HG02884 (cell line): ENCODE measurements around the gene FRMPD4.

ENCODE experiments used
- ATAC-seq: cut with Tn5 transposase; IDR thresholded peaks from one replicate; pipeline ENCODE4 v1.9.1; 2021; ENCODE audit warnings: mild to moderate bottlenecking, moderate library complexity; ENCODE audit not compliant: unreplicated experiment

FRMPD4 gene

GRCh38 chrX:12611471-12611870, 473.2 kb downstream of the FRMPD4 start:
- ATAC-seq, result no peak

- ATAC-seq, result no peak
Measured at GRCh38 chrX:12614266-12614665, 476.0 kb downstream of the FRMPD4 start.

GRCh38 chrX:12615061-12615460, 476.8 kb downstream of the FRMPD4 start:
- ATAC-seq, result no peak

GRCh38 chrX:12617241-12617640, 479.0 kb downstream of the FRMPD4 start:
- ATAC-seq, result no peak

GRCh38 chrX:12647230-12647629, 509.0 kb downstream of the FRMPD4 start:
- no peak for ATAC-seq

GRCh38 chrX:12648995-12649394, 510.7 kb downstream of the FRMPD4 start:
- no peak for ATAC-seq

- no peak for ATAC-seq
Measured at GRCh38 chrX:12657433-12657832, 519.2 kb downstream of the FRMPD4 start.

- ATAC-seq, result peak; percentile 91
Measured at GRCh38 chrX:12657881-12658280, 519.6 kb downstream of the FRMPD4 start.

GRCh38 chrX:12661464-12661863, 523.2 kb downstream of the FRMPD4 start:
- no peak for ATAC-seq

- no peak for ATAC-seq
Measured at GRCh38 chrX:12672367-12673106, 534.3 kb downstream of the FRMPD4 start.

GRCh38 chrX:12673487-12673886, 535.2 kb downstream of the FRMPD4 start:
- no peak for ATAC-seq

- ATAC-seq, result no peak
Measured at GRCh38 chrX:12679522-12679921, 541.2 kb downstream of the FRMPD4 start.

GRCh38 chrX:12681047-12681446, 542.8 kb downstream of the FRMPD4 start:
- no peak for ATAC-seq

GRCh38 chrX:12685541-12685940, 547.3 kb downstream of the FRMPD4 start:
- no peak for ATAC-seq

- ATAC-seq, result no peak
Measured at GRCh38 chrX:12686331-12686730, 548.1 kb downstream of the FRMPD4 start.

GRCh38 chrX:12690646-12691045, 552.4 kb downstream of the FRMPD4 start:
- no peak for ATAC-seq

- ATAC-seq, result no peak
Measured at GRCh38 chrX:12693754-12694153, 555.5 kb downstream of the FRMPD4 start.

- ATAC-seq, result no peak
Measured at GRCh38 chrX:12700745-12701144, 562.5 kb downstream of the FRMPD4 start.

- ATAC-seq, result no peak
Measured at GRCh38 chrX:12701628-12702027, 563.4 kb downstream of the FRMPD4 start.

GRCh38 chrX:12702509-12703091, 564.3 kb downstream of the FRMPD4 start:
- ATAC-seq, result no peak

GRCh38 chrX:12704706-12705105, 566.4 kb downstream of the FRMPD4 start:
- no peak for ATAC-seq

GRCh38 chrX:12709047-12709446, 570.8 kb downstream of the FRMPD4 start:
- ATAC-seq, result no peak
